Measurements from ENCODE around the gene BCR.
"Not testable (repeated sequence)": the region's sequence is repeated elsewhere in the genome, so short reads cannot be mapped to it uniquely, and the experiment has no call there.

BCR gene

GRCh38 chr22:23133922-23134321 is 46.4 kb upstream of the BCR start:
- Histone ChIP-seq H3K4me1 (ENCODE audit: low read depth, poor library complexity, severe bottlenecking) (peaks cover 59% of the 10 kb centered on the region), H4K20me1 (ENCODE audit: insufficient read depth) (no peaks in the 10 kb centered on the region), H3K27me3 (ENCODE audit: insufficient read depth, low read depth) (no peaks in the 10 kb centered on the region), H3K79me2 (ENCODE audit: insufficient read depth, low read depth) (no peaks in the 10 kb centered on the region), H3K4me3 (IDR thresholded peaks at IDR 0.05; ENCODE audit: insufficient read depth, low read depth, low read length) (no peak overlapping the region), H2AFZ (ENCODE audit: low read depth) (no peak overlapping the region), H3K36me3 (ENCODE audit: insufficient read depth) (no peaks in the 10 kb centered on the region), H3K27ac (no peak overlapping the region), H3K4me2 (no peak overlapping the region), H3K9ac (no peak overlapping the region)
- TF ChIP-seq, protein P1, sequence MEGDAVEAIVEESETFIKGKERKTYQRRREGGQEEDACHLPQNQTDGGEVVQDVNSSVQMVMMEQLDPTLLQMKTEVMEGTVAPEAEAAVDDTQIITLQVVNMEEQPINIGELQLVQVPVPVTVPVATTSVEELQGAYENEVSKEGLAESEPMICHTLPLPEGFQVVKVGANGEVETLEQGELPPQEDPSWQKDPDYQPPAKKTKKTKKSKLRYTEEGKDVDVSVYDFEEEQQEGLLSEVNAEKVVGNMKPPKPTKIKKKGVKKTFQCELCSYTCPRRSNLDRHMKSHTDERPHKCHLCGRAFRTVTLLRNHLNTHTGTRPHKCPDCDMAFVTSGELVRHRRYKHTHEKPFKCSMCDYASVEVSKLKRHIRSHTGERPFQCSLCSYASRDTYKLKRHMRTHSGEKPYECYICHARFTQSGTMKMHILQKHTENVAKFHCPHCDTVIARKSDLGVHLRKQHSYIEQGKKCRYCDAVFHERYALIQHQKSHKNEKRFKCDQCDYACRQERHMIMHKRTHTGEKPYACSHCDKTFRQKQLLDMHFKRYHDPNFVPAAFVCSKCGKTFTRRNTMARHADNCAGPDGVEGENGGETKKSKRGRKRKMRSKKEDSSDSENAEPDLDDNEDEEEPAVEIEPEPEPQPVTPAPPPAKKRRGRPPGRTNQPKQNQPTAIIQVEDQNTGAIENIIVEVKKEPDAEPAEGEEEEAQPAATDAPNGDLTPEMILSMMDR (conservative IDR thresholded peaks at IDR 0.05; ENCODE audit: low read depth, low read length) = no peak

GRCh38 chr22:23136991-23137390 is 43.3 kb upstream of the BCR start:
- H3K4me2 ChIP-seq = peak overlapping the region; percentile 79

GRCh38 chr22:23137468-23137867 is 42.8 kb upstream of the BCR start:
- Histone ChIP-seq H3K9ac (peak overlapping the region; percentile 58), H3K4me1 (ENCODE audit: low read depth, poor library complexity, severe bottlenecking) (peaks cover 81% of the 10 kb centered on the region), H3K4me2 (peak overlapping the region; percentile 79), H3K4me3 (IDR thresholded peaks at IDR 0.05; ENCODE audit: insufficient read depth, low read depth, low read length) (no peak overlapping the region), H2AFZ (ENCODE audit: low read depth) (peak overlapping the region; percentile 44; the same call in 1 of the 2 replicates), H3K27me3 (ENCODE audit: insufficient read depth, low read depth) (no peaks in the 10 kb centered on the region), H3K27ac (peak overlapping the region; percentile 95), H4K20me1 (ENCODE audit: insufficient read depth) (no peaks in the 10 kb centered on the region), H3K36me3 (ENCODE audit: insufficient read depth) (no peaks in the 10 kb centered on the region), H3K79me2 (ENCODE audit: insufficient read depth, low read depth) (no peaks in the 10 kb centered on the region)
- TF ChIP-seq, protein P1 (conservative IDR thresholded peaks at IDR 0.05; ENCODE audit: low read depth, low read length) = no peak

More at GRCh38 chr22:23136991-23137390, 43.3 kb upstream of the BCR start:
- H4K20me1 ChIP-seq (ENCODE audit: insufficient read depth); H3K79me2 ChIP-seq (ENCODE audit: insufficient read depth, low read depth); H3K36me3 ChIP-seq (ENCODE audit: insufficient read depth); H3K4me3 ChIP-seq (IDR thresholded peaks at IDR 0.05; ENCODE audit: insufficient read depth, low read depth, low read length); H3K27me3 ChIP-seq (ENCODE audit: insufficient read depth, low read depth): not testable (repeated sequence)
- Histone ChIP-seq H2AFZ (ENCODE audit: low read depth) (peak overlapping the region; percentile 44; the same call in 1 of the 2 replicates), H3K9ac (peak overlapping the region; percentile 58), H3K4me1 (ENCODE audit: low read depth, poor library complexity, severe bottlenecking) (peaks cover 78% of the 10 kb centered on the region), H3K27ac (peak overlapping the region; percentile 95)

DNA sequence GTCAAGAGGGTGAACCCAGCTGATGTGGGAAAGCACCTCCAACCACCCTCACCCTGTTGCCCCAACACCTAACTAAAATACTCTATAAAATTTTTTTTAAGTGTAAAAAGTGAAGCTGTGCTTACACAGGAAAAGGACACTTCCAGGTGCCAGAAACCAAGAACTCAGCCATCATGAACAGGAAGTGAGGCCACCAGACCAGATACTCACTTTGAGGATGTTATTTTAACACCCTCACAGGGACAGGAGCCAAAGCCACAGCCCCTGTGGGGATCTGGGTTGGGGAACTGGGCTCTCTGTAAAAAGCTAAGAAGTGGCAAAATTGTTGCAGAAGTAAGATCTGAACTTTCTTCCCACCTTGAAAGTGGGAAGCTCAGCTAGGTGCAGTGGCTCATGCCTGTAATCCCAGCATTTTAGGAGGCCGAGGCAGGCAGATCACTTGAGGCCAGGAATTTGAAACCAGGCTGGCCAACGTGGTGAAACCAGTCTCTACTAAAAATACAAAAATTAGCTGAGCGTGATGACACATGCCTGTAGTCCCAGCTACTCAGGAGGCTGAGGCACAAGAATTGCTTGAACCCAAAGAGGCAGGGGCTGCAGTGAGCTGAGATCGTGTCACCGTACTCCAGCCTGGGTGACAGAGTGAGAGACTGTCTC is 42.3 kb upstream of the BCR start:
- peaks cover 86% of the 10 kb centered on the region for H3K4me1 ChIP-seq (ENCODE audit: low read depth, poor library complexity, severe bottlenecking)
- H3K27me3 ChIP-seq (ENCODE audit: insufficient read depth, low read depth) = no peaks in the 10 kb centered on the region
- no peaks in the 10 kb centered on the region for H3K36me3 ChIP-seq (ENCODE audit: insufficient read depth)
- TF ChIP-seq, protein P1 (conservative IDR thresholded peaks at IDR 0.05; ENCODE audit: low read depth, low read length) = no peak
- peak overlapping the region; percentile 58 for H3K9ac ChIP-seq
- peak overlapping the region; percentile 95 for H3K27ac ChIP-seq
- peak overlapping the region; percentile 79 for H3K4me2 ChIP-seq
- H3K79me2 ChIP-seq (ENCODE audit: insufficient read depth, low read depth) = no peaks in the 10 kb centered on the region
- no peak overlapping the region for H3K4me3 ChIP-seq (IDR thresholded peaks at IDR 0.05; ENCODE audit: insufficient read depth, low read depth, low read length)
- peak overlapping the region; percentile 14; the same call in 1 of the 2 replicates for H2AFZ ChIP-seq (ENCODE audit: low read depth)
- no peaks in the 10 kb centered on the region for H4K20me1 ChIP-seq (ENCODE audit: insufficient read depth)
